GM23338 (cell line): ENCODE data around the gene DIP2B. TPM values are rescaled to one million over a fixed set of nuclear protein-coding genes. Genes with fewer than 3 reads are reported as not detected.
A peak's percentile ranks its signal among the peaks of the same experiment; 100 is the strongest.

Experiments used
- ATAC-seq: fragments of 200-7000 bp; cut with Tn5 transposase; 3 replicates; pipeline ENCODE4 v1.9.1; 2020
- DNase-seq: peaks from one replicate; pipeline ENCODE4 v3.0.0-alpha.2; 2015; ENCODE audit warnings: low spot score
- H2AFZ ChIP-seq: fragments of 200-600 bp; sonication (generic); 2 replicates; pipeline ENCODE4 v1.8.0; 2016; ENCODE audit warnings: antibody characterized with exemption, mild to moderate bottlenecking, moderate library complexity
- H3F3A ChIP-seq: fragments of 200-600 bp; sonication (generic); replicated peaks from 2 replicates; pipeline ENCODE4 v1.8.0; 2017; ENCODE audit warnings: antibody characterized with exemption, mixed run types, low read depth
- H3K27ac ChIP-seq: fragments of 200-600 bp; sonication (generic); 2 replicates; pipeline ENCODE4 v1.6.1; 2016; ENCODE audit warnings: low read depth
- H3K27me3 ChIP-seq: fragments of 200-600 bp; sonication (generic); 2 replicates; pipeline ENCODE4 v1.8.0; 2016; ENCODE audit warnings: mild to moderate bottlenecking, mixed run types, moderate library complexity; ENCODE audit not compliant: insufficient read depth
- H3K36me3 ChIP-seq: fragments of 200-600 bp; sonication (generic); 2 replicates; pipeline ENCODE4 v1.8.0; 2016; ENCODE audit warnings: mild to moderate bottlenecking; ENCODE audit not compliant: insufficient read depth
- H3K4me1 ChIP-seq: fragments of 200-600 bp; sonication (generic); 2 replicates; pipeline ENCODE4 v1.8.0; 2016; ENCODE audit warnings: mild to moderate bottlenecking, moderate library complexity; ENCODE audit not compliant: insufficient read depth
- H3K4me2 ChIP-seq: fragments of 200-600 bp; sonication (generic); 2 replicates; pipeline ENCODE4 v1.7.1; 2017; ENCODE audit warnings: mixed run types
- H3K4me3 ChIP-seq: fragments of 200-600 bp; sonication (generic); 2 replicates; pipeline ENCODE4 v1.6.1; 2016; ENCODE audit warnings: mixed run types
- H3K79me2 ChIP-seq: fragments of 200-600 bp; sonication (generic); replicated peaks from 2 replicates; pipeline ENCODE4 v1.8.0; 2017; ENCODE audit warnings: mild to moderate bottlenecking; ENCODE audit not compliant: insufficient read depth
- H3K9me2 ChIP-seq: fragments of 200-600 bp; sonication (generic); 2 replicates; pipeline ENCODE4 v1.8.0; 2017; ENCODE audit not compliant: insufficient read depth
- H4K20me1 ChIP-seq: fragments of 200-600 bp; sonication (generic); replicated peaks from 2 replicates; pipeline ENCODE4 v1.8.0; 2017; ENCODE audit warnings: mild to moderate bottlenecking; ENCODE audit not compliant: insufficient read depth
- H3K27ac Mint-ChIP-seq: 2 replicates; pipeline ENCODE4 v1.8.0; 2020; ENCODE audit warnings: inconsistent platforms, mild to moderate bottlenecking, moderate library complexity, mixed read lengths
- H3K27me3 Mint-ChIP-seq: 3 replicates; pipeline ENCODE4 v1.8.0; 2022; ENCODE audit warnings: low read depth, mild to moderate bottlenecking, moderate library complexity, mixed read lengths, inconsistent platforms; ENCODE audit not compliant: insufficient read depth, poor library complexity
- H3K36me3 Mint-ChIP-seq: 3 replicates; pipeline ENCODE4 v1.8.0; 2021; ENCODE audit warnings: low read depth, mild to moderate bottlenecking, inconsistent platforms, moderate library complexity, mixed read lengths
- H3K4me1 Mint-ChIP-seq: 3 replicates; pipeline ENCODE4 v1.8.0; 2020; ENCODE audit warnings: mild to moderate bottlenecking, inconsistent platforms, mixed read lengths
- H3K4me3 Mint-ChIP-seq: 3 replicates; pipeline ENCODE4 v1.8.0; 2021; ENCODE audit warnings: moderate library complexity, mild to moderate bottlenecking, inconsistent platforms, mixed read lengths
- H3K9me3 Mint-ChIP-seq: 3 replicates; pipeline ENCODE4 v1.8.0; 2020; ENCODE audit warnings: moderate library complexity, mild to moderate bottlenecking, inconsistent platforms, mixed read lengths
- ETS1 ChIP-seq: IDR thresholded peaks from 2 replicates; pipeline ENCODE4 v1.6.1; 2016; ENCODE audit warnings: antibody characterized with exemption
- EZH2phosphoT487 ChIP-seq: fragments of 200-600 bp; sonication (generic); IDR thresholded peaks from one replicate; pipeline ENCODE4 v1.8.1; 2018; ENCODE audit warnings: antibody characterized with exemption; ENCODE audit not compliant: unreplicated experiment
- JUNB ChIP-seq: IDR thresholded peaks from one replicate; pipeline ENCODE4 v1.6.1; 2016; ENCODE audit warnings: antibody characterized with exemption; ENCODE audit not compliant: unreplicated experiment
- NANOG ChIP-seq: IDR thresholded peaks from 2 replicates; pipeline ENCODE4 v1.6.1; 2016; ENCODE audit warnings: antibody characterized with exemption, borderline replicate concordance
- REST ChIP-seq: IDR thresholded peaks from one replicate; pipeline ENCODE4 v1.6.1; 2018; ENCODE audit warnings: antibody characterized with exemption; ENCODE audit not compliant: unreplicated experiment
- STAT1 ChIP-seq: IDR thresholded peaks from one replicate; pipeline ENCODE4 v1.6.1; 2016; ENCODE audit warnings: antibody characterized with exemption; ENCODE audit not compliant: unreplicated experiment
- ZNF462 ChIP-seq: fragments of 250-450 bp; sonication (Bioruptor Pico); IDR thresholded peaks from 2 replicates; pipeline ENCODE4 v1.5.0; 2020; ENCODE audit warnings: mild to moderate bottlenecking, moderate library complexity
- polyA plus RNA-seq: library from polyadenylated mRNA; unstranded; fragments of >200 nt; fragmentation: Nextera tagmentation; extraction: Ambion mirVana; gene quantifications from 2 replicates; pipeline ENCODE4 v1.2.1, GENCODE V29; 2016
- total RNA-seq: library from RNA; depleted of rRNA; stranded (reverse); fragments of >200 nt; shearing (Covaris generic); gene quantifications from 2 replicates; pipeline ENCODE4 v1.2.3, GENCODE V29; 2014

DIP2B gene
- total and polyA plus RNA-seq, 2 experiments from 2014 or later = 8.0 to 36.4 TPM

- H3K4me1 Mint-ChIP-seq = peaks cover 46% of the 10 kb centered on the region
- Histone ChIP-seq H4K20me1 (0 out of 2 replicates have a peak, but pooled peaks cover 4% of the 10 kb centered on the region), H3K9me2 (no peaks in the 10 kb centered on the region), H3F3A (no peaks in the 10 kb centered on the region), H3K27me3 (no peaks in the 10 kb centered on the region), H3K4me1 (peaks cover 57% of the 10 kb centered on the region), H3K4me2 (peak overlapping the region; percentile 56; the same call in 1 of the 2 replicates), H3K27ac (peak overlapping the region; percentile 51; the same call in 1 of the 2 replicates), H3K4me3 (no peak overlapping the region), H3K36me3 (no peaks in the 10 kb centered on the region), H3K79me2 (peaks cover 83% of the 10 kb centered on the region), H2AFZ (no peak overlapping the region)
- TF ChIP-seq REST = no peak
- TF ChIP-seq JUNB = no peak
- no peak for TF ChIP-seq EZH2phosphoT487
- no peak for TF ChIP-seq STAT1
- no peak for TF ChIP-seq ETS1
- no peaks in the 10 kb centered on the region for H3K9me3 Mint-ChIP-seq
- DNase-seq (no peak), ATAC-seq (no peak)
- no peaks in the 10 kb centered on the region for H3K27me3 Mint-ChIP-seq
- no peaks in the 10 kb centered on the region for H3K36me3 Mint-ChIP-seq
- H3K27ac Mint-ChIP-seq = peak overlapping the region; percentile 50; the same call in 1 of the 2 replicates
- no peak overlapping the region for H3K4me3 Mint-ChIP-seq
These were observed 68.5 kb downstream of the DIP2B start for GRCh38 chr12:50573271-50573670.

GRCh38 chr12:50574601-50575348 lies 70.0 kb downstream of the DIP2B start:
- no peak overlapping the region for H2AFZ ChIP-seq
- peaks cover 43% of the 10 kb centered on the region for H3K4me1 ChIP-seq
- DNase-seq (peak; percentile 23), ATAC-seq (peak; percentile 48)
- Mint-ChIP-seq H3K36me3 (no peaks in the 10 kb centered on the region), H3K27me3 (no peaks in the 10 kb centered on the region), H3K27ac (peak overlapping the region; percentile 80), H3K4me3 (peak overlapping the region; percentile 20; the same call in 1 of the 3 replicates), H3K9me3 (no peaks in the 10 kb centered on the region), H3K4me1 (peaks cover 38% of the 10 kb centered on the region)
- peak overlapping the region; percentile 61 for H3K27ac ChIP-seq
- no peaks in the 10 kb centered on the region for H3F3A ChIP-seq
- 0 out of 2 replicates have a peak, but pooled peaks cover 4% of the 10 kb centered on the region for H4K20me1 ChIP-seq
- H3K4me2 ChIP-seq = peak overlapping the region; percentile 56
- no peaks in the 10 kb centered on the region for H3K9me2 ChIP-seq
- peaks cover 80% of the 10 kb centered on the region for H3K79me2 ChIP-seq
- H3K27me3 ChIP-seq = no peaks in the 10 kb centered on the region
- no peaks in the 10 kb centered on the region for H3K36me3 ChIP-seq
- H3K4me3 ChIP-seq = peak overlapping the region; percentile 17
- TF ChIP-seq ZNF462 (peak; percentile 49; the same call in 1 of the 2 replicates), NANOG (no peak)
